EL (cell line): ENCODE data around the gene CTAGE8.
"Not testable (repeated sequence)": the region's sequence is repeated elsewhere in the genome, so short reads cannot be mapped to it uniquely, and the experiment has no call there.

Source experiments
- DNase-seq: peaks from one replicate; pipeline ENCODE4 v3.0.0-alpha.2; 2016

The CTAGE8 gene

DNA sequence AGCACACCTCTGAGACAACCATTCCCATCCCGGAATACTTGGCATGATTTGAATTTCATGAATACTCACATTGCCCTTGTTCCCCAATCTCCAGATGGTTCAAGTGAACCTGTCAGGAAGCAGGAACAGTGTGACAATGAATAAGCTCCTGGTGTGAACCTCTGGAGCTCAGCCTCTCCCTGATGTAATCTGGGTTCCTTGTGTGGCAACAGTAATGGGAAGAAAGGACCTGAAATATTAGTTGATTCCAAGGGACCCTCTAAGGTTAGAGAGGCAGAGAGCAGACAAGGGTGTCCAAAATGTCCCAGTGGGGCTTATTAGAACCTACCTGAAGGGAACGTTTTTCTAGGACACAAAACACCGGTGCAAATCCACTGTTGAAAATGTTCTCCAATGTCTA, 13.0 kb downstream of the CTAGE8 start:
- DNase-seq = no peak

DNA sequence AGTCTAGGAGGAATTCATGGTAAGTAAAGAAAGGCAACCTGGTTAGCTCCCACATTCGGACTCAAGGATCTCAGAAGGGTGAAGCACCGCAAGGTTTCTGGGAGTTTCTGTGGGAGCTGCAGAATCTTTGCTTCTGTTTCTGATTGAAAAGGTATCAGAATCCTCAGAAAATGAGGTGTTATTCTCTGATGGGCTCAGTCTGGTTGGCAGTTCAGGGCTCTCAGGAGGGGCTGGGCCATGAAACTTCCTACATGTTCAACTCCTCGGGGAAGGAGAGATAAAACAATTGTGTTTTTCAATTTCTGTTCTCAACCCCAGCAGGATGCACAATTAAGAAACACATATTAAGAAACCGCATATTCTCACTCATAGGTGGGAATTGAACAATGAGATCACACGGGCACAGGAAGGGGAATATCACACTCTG, 13.6 kb downstream of the CTAGE8 start:
- no peak for DNase-seq

- DNase-seq = not testable (repeated sequence)
Observed at GRCh38 chr7:144252307-144252706, 16.8 kb downstream of the CTAGE8 start.

GRCh38 chr7:144247674-144248330, 21.3 kb downstream of the CTAGE8 start:
- DNase-seq = not testable (repeated sequence)

DNA sequence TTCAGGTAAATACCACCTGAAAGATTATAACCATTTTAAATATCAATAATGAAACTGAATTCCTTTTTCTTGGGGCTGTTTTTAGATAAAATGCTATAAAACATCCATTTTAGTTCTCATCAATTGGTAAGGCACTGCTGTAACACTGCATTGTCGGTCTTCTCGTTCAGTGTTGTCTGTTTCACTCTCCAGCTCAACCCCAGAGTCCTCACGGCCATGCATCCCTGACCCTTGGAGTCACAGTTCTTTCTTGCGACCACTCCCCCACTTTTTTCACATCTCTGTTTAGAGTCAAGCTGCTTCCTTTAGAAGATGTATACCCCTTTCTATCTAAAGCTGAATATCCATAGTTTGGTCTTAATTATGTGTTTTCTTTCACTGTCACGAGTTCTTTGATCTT, 22.1 kb downstream of the CTAGE8 start:
- DNase-seq = not testable (repeated sequence)

- not testable (repeated sequence) for DNase-seq
Observed at GRCh38 chr7:144245372-144245771, 23.7 kb downstream of the CTAGE8 start.

DNA sequence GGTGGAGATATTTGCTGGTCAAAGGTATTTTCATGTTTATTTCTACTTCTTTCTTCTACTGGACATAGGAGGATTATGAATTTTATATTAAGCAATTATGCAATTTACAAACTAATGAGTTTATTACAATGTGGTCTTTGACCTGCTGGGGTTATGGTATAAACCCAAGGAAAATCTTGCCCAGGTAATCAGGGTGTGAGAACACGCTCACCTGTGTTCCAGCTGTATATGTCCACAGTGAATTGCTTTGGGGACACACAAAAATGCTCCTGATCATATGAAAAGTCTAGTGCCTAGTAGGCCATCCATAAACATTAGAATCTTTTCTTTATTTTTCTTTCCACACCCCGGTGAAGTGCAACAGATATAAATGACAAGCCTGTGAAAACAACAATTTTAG, 29.7 kb downstream of the CTAGE8 start, which contains the start of gene OR2A42:
OR2A42 (minus strand) TSS at position 241 of the 400 bp plus-strand sequence. CDS start 6,762 bp downstream, outside the sequence.
- DNase-seq = not testable (repeated sequence)

GRCh38 chr7:144238530-144239082, 30.5 kb downstream of the CTAGE8 start:
- not testable (repeated sequence) for DNase-seq

- DNase-seq = not testable (repeated sequence)
Observed at GRCh38 chr7:144233039-144233438, 36.0 kb downstream of the CTAGE8 start.

DNA sequence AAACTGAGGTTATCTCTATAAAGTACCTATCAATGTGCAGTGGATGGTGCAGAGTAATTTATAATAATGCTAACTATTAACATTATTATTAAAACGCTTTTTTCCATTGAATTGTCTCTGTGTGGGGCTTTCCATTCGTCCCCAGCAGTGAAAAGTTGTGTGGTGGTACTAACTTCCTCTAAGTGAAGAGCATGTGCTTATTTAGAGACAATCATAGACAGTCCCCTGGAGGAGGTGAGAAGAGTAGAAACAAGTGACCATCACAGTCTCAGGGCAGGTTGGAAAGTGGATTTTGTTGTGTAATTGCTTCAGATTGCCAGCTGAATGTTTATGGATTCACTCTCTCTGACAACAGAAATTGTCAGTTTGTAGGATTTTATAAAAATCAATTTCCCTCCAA, 38.1 kb downstream of the CTAGE8 start:
- DNase-seq = not testable (repeated sequence)

- not testable (repeated sequence) for DNase-seq
Observed at GRCh38 chr7:144228810-144229209, 40.3 kb downstream of the CTAGE8 start.

DNA sequence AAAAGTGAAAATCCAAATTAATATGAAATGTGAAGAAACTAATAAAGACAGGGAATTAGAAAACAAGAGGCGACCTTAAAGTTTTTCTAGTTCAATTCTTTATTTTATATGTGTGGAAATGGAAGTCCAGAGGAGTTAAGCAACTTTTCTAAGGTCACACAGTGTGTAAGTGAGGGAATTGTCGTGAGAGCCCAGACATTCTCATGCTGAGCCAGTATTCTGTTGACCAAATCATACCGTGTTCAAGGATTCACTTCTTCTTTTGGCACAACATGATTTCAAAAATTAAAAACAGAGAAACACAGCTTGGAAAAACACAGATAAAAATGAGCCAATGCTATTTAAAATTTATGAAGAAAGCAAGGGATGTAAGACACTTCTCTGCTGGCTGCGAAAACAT, 42.2 kb downstream of the CTAGE8 start:
- DNase-seq = not testable (repeated sequence)

DNA sequence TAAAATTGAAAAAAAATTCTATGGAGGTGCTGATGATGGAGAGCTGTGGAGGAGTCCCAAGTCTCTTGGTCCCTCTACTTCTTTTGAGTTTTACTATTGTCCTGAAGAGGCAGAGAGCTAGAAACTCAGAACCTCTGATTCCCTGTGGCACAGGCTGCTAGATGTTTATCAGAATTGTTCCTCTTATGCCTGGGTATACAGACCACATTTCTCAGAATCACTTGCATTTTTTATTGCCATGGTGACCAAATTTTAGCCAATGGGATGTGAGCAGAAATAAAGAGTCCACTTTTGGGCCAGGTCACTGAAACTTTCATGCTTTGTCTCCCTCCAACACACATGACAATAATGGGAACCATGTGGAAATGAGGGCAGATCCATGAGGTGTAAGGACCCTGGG, 45.4 kb downstream of the CTAGE8 start:
- DNase-seq = not testable (repeated sequence)

GRCh38 chr7:144220531-144220930, 48.6 kb downstream of the CTAGE8 start:
- not testable (repeated sequence) for DNase-seq

GRCh38 chr7:144219149-144219548, 49.9 kb downstream of the CTAGE8 start:
- not testable (repeated sequence) for DNase-seq

DNA sequence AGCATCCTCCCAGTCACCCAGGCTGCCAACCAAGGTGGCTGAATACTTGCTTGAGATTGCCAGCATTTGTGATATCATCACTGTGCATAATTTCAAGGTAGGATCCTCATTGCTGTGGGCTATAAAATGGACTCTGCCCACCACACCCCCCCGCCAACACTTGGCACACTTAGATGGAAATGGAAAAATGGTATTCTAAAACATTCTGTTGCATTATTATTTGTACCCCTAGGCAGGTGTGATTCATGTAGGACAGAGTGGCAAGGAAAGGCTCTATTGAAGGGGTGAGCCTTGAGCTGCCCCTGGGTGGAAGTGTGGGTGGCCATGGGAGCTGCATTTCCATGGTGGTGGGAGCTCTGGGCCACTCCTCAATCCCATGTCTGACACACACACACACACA, 50.5 kb downstream of the CTAGE8 start:
- DNase-seq = not testable (repeated sequence)

DNA sequence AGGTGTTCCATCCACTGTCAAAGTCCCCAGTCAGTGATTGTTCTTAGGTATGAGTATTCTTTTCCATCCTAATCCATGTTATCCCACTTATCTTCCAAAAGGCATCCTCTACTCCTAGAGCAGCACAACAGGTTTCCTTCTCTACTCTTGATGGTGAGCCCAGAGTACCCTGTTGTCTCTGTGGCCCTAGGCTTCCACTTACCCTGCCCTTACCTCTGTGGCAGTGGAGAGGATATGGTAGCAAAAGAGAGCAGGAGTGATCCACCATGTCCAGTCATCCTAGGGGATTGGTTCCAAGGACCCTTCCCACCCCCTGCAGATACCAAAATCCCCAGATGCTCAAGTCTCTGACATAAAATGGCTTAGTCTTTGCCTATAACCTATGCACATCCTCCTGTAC, 51.9 kb downstream of the CTAGE8 start:
- not testable (repeated sequence) for DNase-seq
